ENCODE results near the gene MDH2. TPM values are rescaled to one million over a fixed set of nuclear protein-coding genes. Genes with fewer than 3 reads are reported as not detected.
"Not testable (repeated sequence)": the region's sequence is repeated elsewhere in the genome, so short reads cannot be mapped to it uniquely, and the experiment has no call there.

The MDH2 gene
- total RNA-seq, 4 donors from 2014 or later: 89.3 to 121 (median 110) TPM

GRCh38 chr7:76095908-76096307, 48.0 kb downstream of the MDH2 start:
- 90 to 96% methylated on average over 3 of the region's 3 CpGs for WGBS, 2 donors
- H3K4me3 ChIP-seq (ENCODE audit: low read depth, poor library complexity, severe bottlenecking): no peak overlapping the region
- intact Hi-C loops (cut with DNase I; ENCODE audit: low total_unique reads): no loop called here
- TF ChIP-seq, protein P1, sequence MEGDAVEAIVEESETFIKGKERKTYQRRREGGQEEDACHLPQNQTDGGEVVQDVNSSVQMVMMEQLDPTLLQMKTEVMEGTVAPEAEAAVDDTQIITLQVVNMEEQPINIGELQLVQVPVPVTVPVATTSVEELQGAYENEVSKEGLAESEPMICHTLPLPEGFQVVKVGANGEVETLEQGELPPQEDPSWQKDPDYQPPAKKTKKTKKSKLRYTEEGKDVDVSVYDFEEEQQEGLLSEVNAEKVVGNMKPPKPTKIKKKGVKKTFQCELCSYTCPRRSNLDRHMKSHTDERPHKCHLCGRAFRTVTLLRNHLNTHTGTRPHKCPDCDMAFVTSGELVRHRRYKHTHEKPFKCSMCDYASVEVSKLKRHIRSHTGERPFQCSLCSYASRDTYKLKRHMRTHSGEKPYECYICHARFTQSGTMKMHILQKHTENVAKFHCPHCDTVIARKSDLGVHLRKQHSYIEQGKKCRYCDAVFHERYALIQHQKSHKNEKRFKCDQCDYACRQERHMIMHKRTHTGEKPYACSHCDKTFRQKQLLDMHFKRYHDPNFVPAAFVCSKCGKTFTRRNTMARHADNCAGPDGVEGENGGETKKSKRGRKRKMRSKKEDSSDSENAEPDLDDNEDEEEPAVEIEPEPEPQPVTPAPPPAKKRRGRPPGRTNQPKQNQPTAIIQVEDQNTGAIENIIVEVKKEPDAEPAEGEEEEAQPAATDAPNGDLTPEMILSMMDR (IDR thresholded peaks at IDR 0.05): no peak
- peak in 1 of 2 donors; percentile 0 for DNase-seq (ENCODE audit: low spot score in 2 of 2)

DNA sequence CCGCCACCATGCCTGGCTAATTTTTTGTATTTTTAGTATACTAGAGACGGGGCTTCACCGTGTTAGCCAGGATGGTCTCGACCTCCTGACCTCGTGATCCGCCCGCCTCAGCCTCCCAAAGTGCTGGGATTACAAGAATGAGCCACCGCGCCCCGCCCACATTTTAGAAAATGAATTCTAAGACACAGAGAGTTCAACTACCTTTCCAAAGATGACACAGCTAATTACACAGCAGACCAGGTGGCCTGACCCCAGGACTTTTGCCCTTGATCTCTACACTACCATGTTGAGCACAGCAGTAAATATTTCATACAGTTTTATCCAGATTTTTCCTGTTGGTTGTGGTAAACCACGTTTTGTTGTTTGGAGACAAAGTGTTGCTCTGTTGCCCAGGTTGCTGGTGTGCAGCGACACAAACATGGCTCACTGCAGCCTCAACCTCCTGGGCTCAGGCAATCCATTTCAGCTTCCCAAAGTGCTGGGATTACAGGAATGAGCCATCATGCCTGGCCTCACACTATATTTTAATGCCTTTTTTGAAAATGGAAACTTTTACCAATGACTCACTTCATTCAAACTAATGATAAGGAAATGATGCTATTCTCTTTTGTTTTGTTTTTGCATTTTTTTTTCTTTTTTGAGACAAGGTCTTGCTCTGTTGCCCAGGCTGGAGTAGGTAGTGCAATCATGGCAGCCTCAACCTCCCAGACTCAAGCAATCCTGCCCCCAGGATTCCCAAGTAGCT, 54.0 kb downstream of the MDH2 start:
- DNase-seq (ENCODE audit: low spot score in 2 of 2); intact Hi-C loops (cut with DNase I; ENCODE audit: low total_unique reads); H3K4me3 ChIP-seq (ENCODE audit: low read depth, poor library complexity, severe bottlenecking): not testable (repeated sequence)
- WGBS, 2 donors: 82 to 83% methylated on average over 12 of the region's 12 CpGs

- H3K4me3 ChIP-seq (ENCODE audit: low read depth, poor library complexity, severe bottlenecking); DNase-seq (ENCODE audit: low spot score in 2 of 2); intact Hi-C loops (cut with DNase I; ENCODE audit: low total_unique reads): not testable (repeated sequence)
- 93 to 100% methylated on average over 2 of the region's 2 CpGs for WGBS, 2 donors
Observed at GRCh38 chr7:76103788-76104187, 55.9 kb downstream of the MDH2 start.

- intact Hi-C loops (cut with DNase I; ENCODE audit: low total_unique reads); DNase-seq (ENCODE audit: low spot score in 2 of 2): not testable (repeated sequence)
- 83 to 90% methylated on average over 6 of the region's 6 CpGs for WGBS, 2 donors
Observed at GRCh38 chr7:76106130-76106529, 58.2 kb downstream of the MDH2 start.

GRCh38 chr7:76106893-76107292, 59.0 kb downstream of the MDH2 start:
- no peak for TF ChIP-seq POLR2A (IDR thresholded peaks at IDR 0.05)
- TF ChIP-seq, protein P1 (IDR thresholded peaks at IDR 0.05): no peak
- intact Hi-C loops (cut with DNase I; ENCODE audit: low total_unique reads): no loop called here
- no peak for DNase-seq (ENCODE audit: low spot score in 2 of 2)
- no peak overlapping the region for H3K4me3 ChIP-seq (ENCODE audit: low read depth, poor library complexity, severe bottlenecking)
- WGBS, 2 donors: 80 to 81% methylated on average over 5 of the region's 5 CpGs

More at GRCh38 chr7:76106130-76106529, 58.2 kb downstream of the MDH2 start:
- not testable (repeated sequence) for H3K4me3 ChIP-seq (ENCODE audit: low read depth, poor library complexity, severe bottlenecking)

DNA sequence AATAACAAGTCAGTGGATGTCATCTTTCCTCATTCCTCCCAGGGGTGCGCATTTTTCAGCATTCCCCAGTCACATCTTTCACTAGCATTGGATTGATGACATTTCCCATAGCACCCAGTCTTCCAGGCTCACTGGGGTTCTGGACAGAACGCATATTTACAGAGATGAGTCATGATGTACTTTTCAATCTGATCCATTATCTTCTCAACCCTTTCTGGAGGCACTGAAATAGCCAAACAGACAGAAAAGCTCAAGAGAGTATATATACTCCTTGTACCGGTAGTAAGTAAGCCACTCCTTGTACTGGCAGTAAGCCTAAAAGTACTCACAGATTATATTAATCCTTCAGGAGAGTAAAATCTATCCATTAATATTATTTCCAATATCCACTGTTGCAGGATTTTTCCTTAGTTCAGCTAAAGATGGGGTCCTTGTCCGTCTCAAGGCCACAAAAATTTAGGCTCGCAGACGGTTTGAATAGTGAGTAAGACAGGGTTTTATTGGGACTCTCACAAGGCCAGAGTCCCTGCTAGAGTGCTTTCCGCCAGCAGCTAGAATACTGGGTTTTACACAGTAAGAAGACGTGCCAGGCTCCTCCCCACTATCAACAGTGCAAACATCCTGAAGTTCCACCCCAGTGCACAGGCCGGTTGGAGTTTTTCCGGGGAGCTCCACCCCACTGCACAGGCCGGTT, 60.8 kb downstream of the MDH2 start:
- DNase-seq (ENCODE audit: low spot score in 2 of 2): no peak
- 47 to 57% methylated on average over 11 of the region's 11 CpGs for WGBS, 2 donors
- no peak for TF ChIP-seq POLR2A (IDR thresholded peaks at IDR 0.05)
- TF ChIP-seq, protein P1 (IDR thresholded peaks at IDR 0.05): no peak
- no peak overlapping the region for H3K4me3 ChIP-seq (ENCODE audit: low read depth, poor library complexity, severe bottlenecking)
- intact Hi-C loops (cut with DNase I; ENCODE audit: low total_unique reads): no loop called here

- DNase-seq (ENCODE audit: low spot score in 2 of 2): not testable (repeated sequence)
Observed at GRCh38 chr7:76113042-76113630, 65.2 kb downstream of the MDH2 start.

GRCh38 chr7:76114742-76115141, 66.8 kb downstream of the MDH2 start:
- DNase-seq (ENCODE audit: low spot score in 2 of 2); H3K4me3 ChIP-seq (ENCODE audit: low read depth, poor library complexity, severe bottlenecking); intact Hi-C loops (cut with DNase I; ENCODE audit: low total_unique reads): not testable (repeated sequence)
- WGBS, 2 donors: 71 to 85% methylated on average over 1 of the region's 1 CpG

More at GRCh38 chr7:76113042-76113630, 65.2 kb downstream of the MDH2 start:
- H3K4me3 ChIP-seq (ENCODE audit: low read depth, poor library complexity, severe bottlenecking); intact Hi-C loops (cut with DNase I; ENCODE audit: low total_unique reads): not testable (repeated sequence)
- 74 to 78% methylated on average over 9 of the region's 9 CpGs for WGBS, 2 donors
